Measurements from ENCODE around the gene KBTBD4. TPM values are rescaled to one million over a fixed set of nuclear protein-coding genes. Genes with fewer than 3 reads are reported as not detected.
A peak's percentile ranks its signal among the peaks of the same experiment; 100 is the strongest.
"Not testable (repeated sequence)": the region's sequence is repeated elsewhere in the genome, so short reads cannot be mapped to it uniquely, and the experiment has no call there.

KBTBD4 gene
- total RNA-seq, 1 experiment from 2014 or later, result 15.9 TPM

DNA sequence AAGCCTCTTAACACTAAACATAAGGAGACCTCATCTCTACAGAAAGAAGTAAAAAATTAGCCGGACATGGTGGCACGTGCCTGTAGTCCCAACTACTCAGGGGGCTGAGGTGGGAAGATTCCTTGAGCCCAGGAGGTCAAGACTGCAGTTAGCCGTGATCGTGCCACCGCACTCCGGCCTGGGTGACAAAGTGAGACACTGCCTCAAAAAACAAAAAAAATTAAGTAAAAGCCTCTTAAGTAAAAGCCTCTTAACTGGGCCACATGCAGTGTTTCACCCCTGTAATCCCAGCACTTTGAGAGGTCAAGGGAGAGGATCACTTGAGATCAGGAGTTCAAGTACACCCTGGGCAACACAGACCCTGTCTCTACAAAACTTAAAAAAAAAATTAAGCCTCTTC is 51.6 kb downstream of the KBTBD4 start:
- Histone ChIP-seq H3K27ac (ENCODE audit: insufficient read length, low read depth, low read length) (no peak overlapping the region), H4K5ac (ENCODE audit: insufficient read length, low read depth, low read length) (no peak overlapping the region), H2BK5ac (ENCODE audit: insufficient read length, low read length) (no peak overlapping the region), H2AFZ (ENCODE audit: low read length) (no peak overlapping the region), H3K4me1 (ENCODE audit: insufficient read depth, low read length) (peaks cover 12% of the 10 kb centered on the region; the same call in 1 of the 2 replicates), H3K4me2 (ENCODE audit: insufficient read depth, insufficient read length, low read length) (no peak overlapping the region), H4K91ac (ENCODE audit: insufficient read length, low read depth, low read length) (no peak overlapping the region), H3K9ac (ENCODE audit: extremely low read depth, insufficient read length, low read length) (no peak overlapping the region), H2BK12ac (ENCODE audit: insufficient read length, low read depth, low read length) (no peak overlapping the region), H3K14ac (ENCODE audit: insufficient read depth, low read length) (no peak overlapping the region), H3K18ac (ENCODE audit: insufficient read length, low read depth, low read length) (no peak overlapping the region), H3K23ac (ENCODE audit: insufficient read length, low read depth, low read length) (no peak overlapping the region), H2AK5ac (ENCODE audit: insufficient read length, low read length) (no peak overlapping the region), H3T11ph (ENCODE audit: low read length) (no peak overlapping the region), H2BK20ac (ENCODE audit: low read depth, low read length, poor library complexity, severe bottlenecking) (no peak overlapping the region), H3K79me1 (ENCODE audit: insufficient read depth, low read depth, low read length, poor library complexity, severe bottlenecking) (peaks cover 4% of the 10 kb centered on the region), H3K56ac (ENCODE audit: insufficient read length, low read depth, low read length) (no peak overlapping the region), H3K9me3 (ENCODE audit: control insufficient read depth, low read depth, low read length) (no peaks in the 10 kb centered on the region), H4K20me1 (ENCODE audit: control insufficient read depth, insufficient read depth, insufficient read length) (peaks cover 2% of the 10 kb centered on the region), H2BK120ac (ENCODE audit: low read depth, low read length, poor library complexity, severe bottlenecking) (no peak overlapping the region), H3K4ac (ENCODE audit: low read depth, low read length) (no peak overlapping the region), H3K79me2 (ENCODE audit: insufficient read depth, low read length) (peaks cover 66% of the 10 kb centered on the region; the same call in 1 of the 2 replicates), H4K8ac (replicated peaks; ENCODE audit: insufficient read length, low read depth, low read length) (no peak overlapping the region), H3K27me3 (ENCODE audit: insufficient read depth, low read length) (no peaks in the 10 kb centered on the region), H2BK15ac (ENCODE audit: low read depth, low read length) (no peak overlapping the region), H3K23me2 (ENCODE audit: insufficient read length, low read depth, low read length, poor library complexity, severe bottlenecking) (no peaks in the 10 kb centered on the region)
- H3K27ac Mint-ChIP-seq, result no peak overlapping the region
- TF ChIP-seq, protein P1, sequence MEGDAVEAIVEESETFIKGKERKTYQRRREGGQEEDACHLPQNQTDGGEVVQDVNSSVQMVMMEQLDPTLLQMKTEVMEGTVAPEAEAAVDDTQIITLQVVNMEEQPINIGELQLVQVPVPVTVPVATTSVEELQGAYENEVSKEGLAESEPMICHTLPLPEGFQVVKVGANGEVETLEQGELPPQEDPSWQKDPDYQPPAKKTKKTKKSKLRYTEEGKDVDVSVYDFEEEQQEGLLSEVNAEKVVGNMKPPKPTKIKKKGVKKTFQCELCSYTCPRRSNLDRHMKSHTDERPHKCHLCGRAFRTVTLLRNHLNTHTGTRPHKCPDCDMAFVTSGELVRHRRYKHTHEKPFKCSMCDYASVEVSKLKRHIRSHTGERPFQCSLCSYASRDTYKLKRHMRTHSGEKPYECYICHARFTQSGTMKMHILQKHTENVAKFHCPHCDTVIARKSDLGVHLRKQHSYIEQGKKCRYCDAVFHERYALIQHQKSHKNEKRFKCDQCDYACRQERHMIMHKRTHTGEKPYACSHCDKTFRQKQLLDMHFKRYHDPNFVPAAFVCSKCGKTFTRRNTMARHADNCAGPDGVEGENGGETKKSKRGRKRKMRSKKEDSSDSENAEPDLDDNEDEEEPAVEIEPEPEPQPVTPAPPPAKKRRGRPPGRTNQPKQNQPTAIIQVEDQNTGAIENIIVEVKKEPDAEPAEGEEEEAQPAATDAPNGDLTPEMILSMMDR (conservative IDR thresholded peaks at IDR 0.05), result no peak
- H3K36me3 Mint-ChIP-seq (ENCODE audit: insufficient read depth in 1 of 3, low read depth in 3 of 3), result peaks cover 0 to 10% (median 4%) of the 10 kb centered on the region in 3 experiments; a peak in 3 of 7 replicates
- no peaks in the 10 kb centered on the region for H3K9me3 Mint-ChIP-seq
- DNase-seq, result peak; percentile 11
- H3K4me3 Mint-ChIP-seq, result no peak overlapping the region
- peaks cover 40 to 41% of the 10 kb centered on the region in 2 experiments for H3K4me1 Mint-ChIP-seq
- no peaks in the 10 kb centered on the region; the same call in 1 of the 2 replicates for H3K27me3 Mint-ChIP-seq (ENCODE audit: low read depth)
- WGBS (ENCODE audit: extremely low coverage, insufficient read length, low lambda C conversion rate), result no CpG with 5 or more reads among the region's 6 CpGs

DNA sequence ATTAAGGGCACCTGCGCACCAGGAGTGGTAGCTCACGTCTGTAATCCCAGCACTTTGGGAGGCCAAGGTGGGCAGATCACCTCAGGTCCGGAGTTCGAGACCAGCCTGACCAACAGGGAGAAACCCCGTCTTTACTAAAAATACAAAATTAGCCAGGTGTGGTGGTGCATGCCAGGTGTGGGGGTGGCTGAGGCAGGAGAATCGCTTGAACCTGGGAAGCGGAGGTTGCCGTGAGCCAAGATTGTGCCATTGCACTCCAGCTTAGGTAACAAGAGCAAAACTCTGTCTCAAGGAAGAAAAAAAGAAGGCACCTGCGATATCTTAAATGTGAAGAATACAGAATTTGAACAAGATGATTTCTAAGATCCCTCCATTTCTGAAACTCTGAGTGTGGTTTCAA is 52.7 kb downstream of the KBTBD4 start:
- H2BK15ac ChIP-seq (ENCODE audit: low read depth, low read length); H3K27ac ChIP-seq (ENCODE audit: insufficient read length, low read depth, low read length); H3K56ac ChIP-seq (ENCODE audit: insufficient read length, low read depth, low read length); H2AFZ ChIP-seq (ENCODE audit: low read length); H3K9me3 Mint-ChIP-seq; H3T11ph ChIP-seq (ENCODE audit: low read length); H3K9me3 ChIP-seq (ENCODE audit: control insufficient read depth, low read depth, low read length); H4K20me1 ChIP-seq (ENCODE audit: control insufficient read depth, insufficient read depth, insufficient read length); H3K23ac ChIP-seq (ENCODE audit: insufficient read length, low read depth, low read length); H4K5ac ChIP-seq (ENCODE audit: insufficient read length, low read depth, low read length); H3K4me2 ChIP-seq (ENCODE audit: insufficient read depth, insufficient read length, low read length); H2BK20ac ChIP-seq (ENCODE audit: low read depth, low read length, poor library complexity, severe bottlenecking); H3K9ac ChIP-seq (ENCODE audit: extremely low read depth, insufficient read length, low read length); H2BK120ac ChIP-seq (ENCODE audit: low read depth, low read length, poor library complexity, severe bottlenecking); H2BK5ac ChIP-seq (ENCODE audit: insufficient read length, low read length); H4K91ac ChIP-seq (ENCODE audit: insufficient read length, low read depth, low read length); H4K8ac ChIP-seq (replicated peaks; ENCODE audit: insufficient read length, low read depth, low read length); H3K27me3 ChIP-seq (ENCODE audit: insufficient read depth, low read length); H2AK5ac ChIP-seq (ENCODE audit: insufficient read length, low read length); H3K23me2 ChIP-seq (ENCODE audit: insufficient read length, low read depth, low read length, poor library complexity, severe bottlenecking); H3K79me1 ChIP-seq (ENCODE audit: insufficient read depth, low read depth, low read length, poor library complexity, severe bottlenecking); H3K27me3 Mint-ChIP-seq (ENCODE audit: low read depth); H3K14ac ChIP-seq (ENCODE audit: insufficient read depth, low read length); H2BK12ac ChIP-seq (ENCODE audit: insufficient read length, low read depth, low read length); H3K4me3 Mint-ChIP-seq; H3K4ac ChIP-seq (ENCODE audit: low read depth, low read length); H3K18ac ChIP-seq (ENCODE audit: insufficient read length, low read depth, low read length); DNase-seq: not testable (repeated sequence)
- Histone ChIP-seq H3K79me2 (ENCODE audit: insufficient read depth, low read length) (peaks cover 62% of the 10 kb centered on the region; the same call in 1 of the 2 replicates), H3K4me1 (ENCODE audit: insufficient read depth, low read length) (peaks cover 12% of the 10 kb centered on the region; the same call in 1 of the 2 replicates)
- no CpG with 5 or more reads among the region's 9 CpGs for WGBS (ENCODE audit: extremely low coverage, insufficient read length, low lambda C conversion rate)
- Mint-ChIP-seq H3K4me1 (peaks cover 34 to 38% of the 10 kb centered on the region in 2 experiments), H3K27ac (peak overlapping the region in 2 of 3 experiments; percentile 73 to 90; a peak in 4 of 7 replicates), H3K36me3 (ENCODE audit: insufficient read depth in 1 of 3, low read depth in 3 of 3) (peaks cover 0 to 10% (median 4%) of the 10 kb centered on the region in 3 experiments; a peak in 3 of 7 replicates)
